NCI-H1105 (cell line): ENCODE measurements around the gene MN1.

ENCODE experiments used
- DNase-seq: peaks from one replicate; lab custom pipeline; 2025; lab: John Stamatoyannopoulos, UW

Gene MN1

DNA sequence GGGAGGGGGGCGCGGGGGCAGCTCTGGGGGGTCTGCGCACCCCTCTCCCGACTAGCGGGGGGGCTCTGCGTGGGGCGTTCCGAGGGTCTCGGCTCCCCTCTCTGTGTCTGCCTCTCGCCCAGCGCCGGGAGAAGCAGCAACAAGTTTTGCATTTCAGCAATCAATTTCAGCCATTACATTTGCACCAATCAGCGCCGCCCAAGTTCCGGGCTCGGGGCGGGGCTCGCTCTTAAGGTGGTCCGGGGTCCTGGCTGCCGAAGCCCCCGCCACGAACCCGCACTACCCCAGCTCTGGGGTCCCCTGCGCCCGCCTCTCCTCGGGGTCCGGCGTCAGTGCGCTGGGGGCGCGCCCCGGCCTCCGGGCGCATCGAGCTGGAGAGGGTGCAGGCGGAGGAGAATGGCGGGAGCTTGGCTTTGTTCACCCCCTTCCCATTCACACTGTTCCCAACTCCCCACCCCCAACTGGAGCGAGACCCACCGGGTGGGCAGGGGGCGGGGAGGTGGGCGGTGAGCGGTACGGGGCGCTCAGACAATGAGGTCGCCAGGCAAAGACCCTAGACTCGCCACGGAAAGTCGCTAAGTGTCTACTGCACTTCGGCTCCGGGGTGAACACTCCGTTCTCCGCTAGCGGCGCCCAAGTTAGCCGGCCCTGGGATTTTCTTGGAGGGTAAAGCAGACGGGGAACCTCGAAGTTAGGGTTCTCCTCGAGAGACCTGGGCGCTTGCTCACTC lies at the start of gene MN1:
MN1 (minus strand) TSS at position 141 of the 730 bp plus-strand sequence. CDS start 1,213 bp downstream, outside the sequence.
- no peak for DNase-seq

DNA sequence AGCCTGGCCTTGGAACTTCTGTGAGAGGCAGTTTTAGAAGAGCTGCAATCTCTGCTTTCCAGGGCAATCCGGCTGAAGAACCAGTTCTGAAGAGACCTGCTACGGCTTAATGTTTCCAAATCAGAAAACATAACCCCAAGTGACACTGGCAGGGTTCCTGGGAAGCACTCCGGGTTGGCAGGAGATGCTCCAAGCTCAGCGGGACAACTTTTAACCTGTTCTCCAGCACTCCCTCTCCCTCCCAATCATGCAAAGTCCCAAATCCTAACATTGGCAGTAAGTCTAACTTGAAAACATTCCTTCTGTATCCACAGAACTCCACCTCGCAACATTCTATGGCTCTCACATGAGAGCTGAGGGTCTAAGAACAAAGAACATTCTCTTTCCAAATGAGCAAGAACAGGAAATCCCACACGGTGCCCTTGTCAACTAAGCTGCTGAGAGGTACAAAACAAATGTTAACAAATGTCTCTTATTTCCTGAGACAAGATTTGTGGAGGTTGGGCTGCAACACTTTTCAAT lies 48.5 kb upstream of the MN1 start:
- DNase-seq: no peak

DNA sequence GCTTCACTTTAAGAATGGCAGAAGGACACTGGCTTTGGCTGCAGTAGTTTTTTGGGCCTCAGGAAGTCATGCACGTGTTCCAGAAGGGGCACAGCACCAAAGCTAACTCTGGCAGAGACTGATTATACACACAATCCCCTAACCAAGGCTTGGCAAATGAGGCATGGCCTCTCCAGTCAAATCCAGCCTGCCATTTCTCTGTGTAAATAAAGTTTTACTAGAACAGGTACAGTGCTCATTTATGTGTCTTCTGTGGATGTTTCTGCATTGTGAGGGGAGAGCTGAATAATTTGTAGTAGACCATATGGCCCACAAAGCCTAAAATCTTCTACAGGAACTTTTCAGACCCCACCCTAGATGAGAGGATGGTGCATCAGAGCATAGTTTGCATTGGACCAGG lies 46.4 kb upstream of the MN1 start:
- no peak for DNase-seq

DNA sequence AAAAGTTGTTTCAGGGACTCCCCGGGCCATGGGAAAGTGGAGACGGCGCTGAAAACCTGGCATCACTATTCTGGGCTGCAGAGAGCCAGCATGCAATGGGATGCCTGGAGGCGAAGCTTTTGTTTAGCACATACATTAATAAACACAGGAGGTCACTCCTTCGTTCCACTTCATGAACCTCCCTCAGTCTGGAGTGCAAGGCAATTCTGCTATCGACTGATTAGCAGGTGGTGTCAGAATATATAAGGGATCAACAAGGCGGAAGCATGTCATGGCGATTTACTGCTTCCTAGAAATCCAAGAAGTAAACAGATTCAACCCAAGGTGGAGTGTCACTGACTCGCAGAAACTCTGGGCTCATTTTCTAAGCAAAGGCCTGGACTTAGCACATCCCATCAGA lies 45.4 kb upstream of the MN1 start:
- no peak for DNase-seq

DNA sequence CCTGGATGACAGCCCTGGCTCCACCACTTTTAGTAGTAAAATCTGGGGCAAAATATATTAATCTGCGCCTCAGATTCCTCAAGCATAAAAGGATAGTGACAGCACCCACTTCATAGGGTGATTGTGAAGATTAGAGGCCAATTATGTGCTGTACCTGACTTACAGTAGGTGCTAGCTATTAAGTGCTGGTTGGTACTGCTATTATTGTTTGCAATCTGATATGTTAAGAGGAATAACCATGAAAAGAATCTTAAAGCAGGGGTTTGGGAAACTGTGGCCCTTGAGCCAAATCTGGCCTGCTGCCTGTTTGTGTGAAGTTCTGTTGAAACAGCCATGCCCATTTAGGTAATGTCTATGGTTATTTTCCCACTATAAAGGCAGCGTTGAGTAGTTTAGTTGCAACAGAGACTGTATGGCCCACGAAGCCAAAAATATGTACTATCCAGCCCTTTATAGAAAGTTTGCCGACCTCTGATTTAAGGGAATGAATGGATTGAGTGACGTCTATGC lies 44.7 kb upstream of the MN1 start:
- no peak for DNase-seq

DNA sequence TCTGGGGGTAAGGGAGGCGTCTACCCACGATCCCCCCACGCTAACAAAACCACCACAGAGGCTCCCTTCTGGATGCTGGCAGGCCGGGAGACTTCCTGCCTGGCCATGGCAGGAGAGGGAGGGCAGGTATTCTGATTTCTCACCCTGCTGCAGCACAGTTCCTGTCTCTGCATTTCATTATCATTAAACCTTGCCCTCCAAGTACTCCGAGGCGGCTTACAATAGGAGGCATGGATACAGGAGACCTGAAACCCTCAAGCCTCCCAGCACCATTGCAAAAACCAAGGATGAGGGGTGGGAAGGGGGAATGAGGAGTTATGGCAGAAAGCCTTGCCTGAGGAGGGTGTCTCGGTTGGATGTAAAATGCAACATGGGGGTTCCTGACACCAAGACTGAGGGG lies 44.1 kb upstream of the MN1 start:
- no peak for DNase-seq

DNA sequence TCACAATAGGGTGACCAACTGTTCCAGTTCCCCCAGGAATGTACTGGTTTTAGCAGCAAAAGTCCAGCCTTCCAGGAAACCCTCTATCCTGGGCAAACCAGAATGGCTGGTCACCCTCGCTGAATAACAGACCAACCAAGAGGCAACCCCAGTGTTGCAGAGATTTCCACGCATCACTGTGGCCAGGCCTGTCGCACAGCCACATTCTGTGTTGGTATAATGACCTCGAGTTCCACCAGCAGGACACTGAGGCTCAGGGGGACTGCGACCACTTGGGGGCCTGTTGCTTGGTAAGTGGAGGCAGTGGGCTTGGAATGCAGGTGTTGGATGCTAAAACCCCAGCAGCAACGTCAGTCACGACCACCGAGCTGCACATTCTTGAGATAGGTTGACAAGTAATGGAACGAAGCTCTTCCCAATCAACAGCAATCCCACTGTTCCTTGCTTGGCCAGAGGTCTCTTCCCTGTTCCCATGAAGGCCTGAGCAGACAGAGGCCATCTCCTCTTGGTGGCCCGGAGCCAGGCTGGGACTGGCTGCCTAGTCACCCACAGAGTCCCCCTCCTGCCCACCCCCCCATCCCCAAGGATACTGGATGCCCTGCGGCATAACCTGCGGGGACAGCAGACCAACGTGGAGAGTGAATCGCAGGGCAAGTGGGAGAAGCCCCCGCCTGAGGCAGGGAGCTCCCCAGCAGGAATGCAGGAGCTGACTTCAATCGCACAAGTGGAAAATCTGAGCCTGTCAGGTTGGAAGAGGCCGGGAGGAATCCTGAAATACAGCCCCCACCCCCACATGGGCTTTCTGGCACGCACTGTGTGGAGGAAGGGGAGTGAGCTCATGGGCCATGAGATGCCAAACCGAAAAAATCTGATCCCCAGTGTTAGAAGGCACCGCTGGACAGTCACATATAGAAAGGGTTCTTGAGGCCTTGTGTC lies 43.4 kb upstream of the MN1 start:
- no peak for DNase-seq

DNA sequence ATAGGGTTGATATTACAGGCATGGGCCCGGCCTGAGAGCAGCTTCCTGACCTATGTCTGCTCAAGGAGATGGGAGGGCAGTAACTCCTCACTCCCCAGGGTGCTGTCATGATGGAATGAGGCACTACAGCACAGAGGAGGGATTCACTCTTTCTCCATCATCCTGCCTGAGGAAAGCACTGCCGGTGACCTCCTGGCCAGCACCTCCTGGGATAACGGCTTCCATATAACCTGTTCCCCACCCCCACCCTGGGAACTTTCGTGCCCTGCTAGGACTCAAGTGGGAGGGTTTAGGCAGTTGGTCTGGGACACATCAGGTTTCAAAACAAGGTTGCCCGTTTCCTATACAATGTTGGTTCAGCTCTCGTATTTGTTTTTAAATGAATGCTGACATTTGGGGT lies 42.7 kb upstream of the MN1 start:
- no peak for DNase-seq

DNA sequence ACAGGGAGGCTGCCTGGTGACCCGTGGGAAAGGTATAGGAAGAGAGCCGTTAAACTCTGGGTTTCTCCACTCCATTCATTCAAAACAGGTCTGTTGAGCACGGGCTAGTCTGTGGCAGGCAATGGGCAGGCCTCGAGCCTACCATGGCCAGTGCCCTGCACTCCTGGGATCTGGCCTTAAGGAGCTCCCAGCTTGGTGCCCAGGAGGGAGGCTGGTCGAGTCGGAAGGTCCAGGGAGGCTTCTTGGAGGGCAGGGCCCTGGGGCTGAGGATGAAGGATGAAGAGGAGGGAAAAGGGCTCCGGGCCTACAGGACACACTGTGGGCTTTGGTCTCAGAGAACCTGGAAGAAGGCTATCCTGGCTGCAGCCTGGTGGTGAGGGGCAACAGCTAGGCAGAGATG lies 41.9 kb upstream of the MN1 start:
- no peak for DNase-seq

DNA sequence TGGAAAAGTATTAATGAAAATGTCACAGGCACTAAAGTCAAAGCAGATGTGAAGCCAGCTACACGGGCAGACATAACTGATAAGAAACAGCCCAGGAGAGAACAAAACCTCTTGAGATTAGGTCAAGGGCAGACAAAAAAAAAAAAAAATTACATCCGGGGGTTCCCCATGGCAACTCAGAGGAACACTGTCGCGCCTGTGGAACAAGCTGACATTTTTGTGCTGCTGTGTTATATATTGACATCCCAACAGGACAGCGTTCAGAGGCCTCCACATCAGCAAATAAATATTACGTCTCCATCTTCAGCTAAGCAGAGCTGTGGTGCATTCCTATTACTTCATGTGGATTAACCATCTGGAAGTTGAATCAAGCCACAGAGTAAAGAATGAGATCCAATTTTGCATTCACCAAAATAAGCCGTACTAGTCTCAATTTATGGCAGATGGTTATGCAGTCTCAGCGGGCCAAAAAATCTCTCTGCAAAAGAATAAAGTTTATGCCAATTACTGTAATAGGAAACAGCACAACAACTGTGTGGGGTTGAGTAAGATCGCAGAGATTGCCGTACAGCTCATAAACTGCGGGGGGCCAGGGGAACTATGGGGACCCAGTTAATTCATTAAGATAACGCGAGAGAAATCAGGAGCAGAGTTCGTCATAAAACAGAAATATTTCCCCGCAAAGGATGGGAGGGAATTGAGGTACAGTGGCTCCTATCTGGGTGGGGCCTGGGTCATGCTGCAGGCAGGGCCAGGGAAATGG lies 41.3 kb upstream of the MN1 start:
- DNase-seq: no peak

DNA sequence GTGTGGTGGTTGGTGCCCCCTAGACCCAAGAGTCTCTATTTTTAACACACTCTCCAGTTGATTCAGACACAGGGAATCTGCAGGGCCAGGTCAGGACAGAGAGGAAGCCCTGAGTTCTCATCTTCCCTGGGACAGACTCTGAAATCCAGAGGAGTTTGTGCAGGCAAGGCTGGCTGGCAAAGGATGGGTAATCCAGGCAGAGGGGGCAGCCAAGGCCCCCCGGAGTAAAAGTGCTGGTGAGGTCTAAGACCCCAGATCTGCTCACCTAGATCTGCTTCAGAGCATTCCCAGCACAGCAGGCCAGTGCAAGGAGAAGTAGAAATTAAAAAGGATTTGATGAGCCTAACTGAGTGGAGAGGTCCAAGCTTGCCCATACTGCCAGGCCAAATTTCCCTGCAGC lies 40.6 kb upstream of the MN1 start:
- DNase-seq: no peak

DNA sequence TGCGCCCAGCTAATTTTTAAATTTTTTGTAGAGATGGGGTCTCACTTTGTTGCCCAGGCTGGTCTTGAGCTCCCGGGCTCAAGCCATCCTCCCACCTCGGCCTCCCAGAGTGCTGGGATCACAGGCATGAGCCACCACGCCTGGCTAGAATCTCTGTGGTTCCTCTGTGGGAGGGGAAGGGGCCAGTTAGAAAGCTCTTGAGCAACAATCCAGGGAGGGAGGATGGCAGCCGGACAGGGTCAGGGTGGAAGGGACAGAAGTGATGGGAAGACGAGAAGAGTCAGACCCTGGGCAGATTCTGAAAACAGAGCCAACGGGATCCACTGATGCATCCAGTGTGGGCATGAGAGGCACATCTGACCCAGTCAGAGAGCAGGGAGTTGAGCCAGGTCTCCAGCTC lies 38.9 kb upstream of the MN1 start:
- no peak for DNase-seq

DNA sequence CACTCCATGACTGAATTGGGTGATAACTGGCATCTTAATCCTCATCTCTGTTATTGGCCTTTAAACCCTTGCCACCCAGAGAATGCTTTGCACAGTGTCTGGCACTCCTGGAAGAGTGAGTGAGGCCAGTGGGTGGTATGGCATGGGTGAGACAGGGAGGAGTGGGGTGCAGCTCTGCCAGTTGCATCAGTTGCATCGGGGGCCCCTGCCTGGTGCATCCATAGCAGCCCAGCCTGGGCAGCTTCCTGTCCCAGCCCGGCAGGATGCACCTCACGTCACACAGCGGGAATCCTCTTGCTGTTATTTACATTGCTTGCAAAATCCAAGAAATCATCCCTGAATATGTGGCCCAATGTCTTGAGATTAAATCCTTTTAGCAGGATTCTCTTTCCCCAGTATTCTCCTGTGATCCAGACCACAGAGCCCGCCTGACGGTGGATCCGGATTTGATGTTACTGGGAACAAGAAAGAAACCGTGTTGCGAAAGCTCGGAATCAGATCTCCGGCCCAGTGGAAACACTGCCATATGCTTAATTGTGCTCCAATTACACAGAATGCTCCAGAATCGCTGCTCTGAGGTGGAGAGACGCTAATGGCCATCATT lies 37.6 kb upstream of the MN1 start:
- no peak for DNase-seq

DNA sequence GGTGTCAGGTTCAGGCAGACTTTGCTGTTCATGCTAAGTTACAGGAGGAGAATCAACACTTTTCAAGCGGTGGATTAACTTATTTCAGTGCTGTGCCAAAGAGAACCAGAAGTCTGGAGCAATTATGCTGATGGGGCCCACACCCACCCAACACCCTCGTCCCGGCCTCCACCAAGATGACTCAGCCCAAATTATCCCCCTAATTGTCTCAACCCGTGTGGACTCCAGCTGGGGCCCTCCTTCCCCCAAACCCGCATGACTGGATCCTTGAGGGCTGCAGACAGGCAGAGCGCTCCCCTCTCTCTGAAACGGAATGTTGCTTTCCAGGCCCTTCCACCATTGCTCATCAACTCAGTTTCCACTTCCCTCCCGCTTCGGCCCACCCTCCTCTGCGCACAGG lies 34.6 kb upstream of the MN1 start:
- DNase-seq: no peak

DNA sequence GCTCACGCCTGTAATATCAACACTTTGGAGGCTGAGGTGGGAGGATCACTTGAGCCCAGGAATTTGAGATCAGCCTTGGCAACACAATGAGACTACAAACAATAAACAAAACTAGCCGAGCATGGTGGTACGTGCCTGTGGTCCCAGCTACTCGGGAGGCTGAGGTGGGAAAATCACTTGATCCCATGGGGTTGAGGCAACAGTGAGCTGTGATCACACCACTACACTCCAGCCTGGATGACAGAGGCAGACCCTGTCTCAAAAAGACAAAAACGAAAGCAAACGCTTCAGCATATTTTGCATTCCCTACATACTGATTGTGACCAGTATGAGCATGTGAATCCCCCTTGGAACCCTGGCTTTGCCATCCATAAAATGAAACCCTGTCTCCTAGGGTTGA lies 33.9 kb upstream of the MN1 start:
- no peak for DNase-seq

DNA sequence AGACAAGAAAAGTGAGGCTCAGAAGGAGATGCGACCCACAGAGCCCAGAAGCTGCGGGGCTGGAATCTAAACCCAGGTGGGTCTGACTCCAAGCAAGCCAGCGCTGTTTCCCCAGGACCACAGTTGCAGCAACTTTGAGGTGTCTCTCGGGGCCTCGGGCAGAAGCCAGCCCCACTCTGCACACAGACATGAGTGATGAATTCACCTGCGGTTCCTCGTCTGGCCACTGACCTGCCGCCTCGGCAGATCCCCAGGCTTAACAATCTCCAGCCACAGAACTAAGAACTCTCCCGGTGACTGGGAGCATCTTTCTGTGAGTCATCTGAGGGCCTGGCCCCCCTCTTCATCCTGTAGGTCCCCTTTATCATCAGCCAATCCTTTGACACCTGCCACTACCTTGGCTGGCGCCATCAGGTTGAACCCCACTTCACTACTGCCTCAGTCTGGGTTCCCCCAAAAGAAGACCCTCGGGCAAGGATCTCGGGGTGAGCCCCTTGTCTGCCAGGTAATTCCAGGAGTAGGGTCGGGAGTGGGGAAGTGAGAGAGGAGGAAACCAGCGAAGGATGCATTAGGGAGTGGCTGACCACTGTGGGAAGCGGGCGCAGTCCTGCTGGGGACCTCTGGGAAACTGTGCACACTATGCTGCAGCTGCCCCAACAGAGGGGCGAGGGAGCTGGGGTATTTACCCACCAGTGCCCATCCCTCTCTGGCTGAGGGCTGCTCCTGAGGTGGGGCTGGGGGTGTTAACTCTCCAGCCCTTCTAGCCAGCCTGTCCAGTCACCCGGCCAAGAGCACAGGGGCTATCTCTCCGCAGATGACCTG lies 33.0 kb upstream of the MN1 start:
- DNase-seq: no peak

DNA sequence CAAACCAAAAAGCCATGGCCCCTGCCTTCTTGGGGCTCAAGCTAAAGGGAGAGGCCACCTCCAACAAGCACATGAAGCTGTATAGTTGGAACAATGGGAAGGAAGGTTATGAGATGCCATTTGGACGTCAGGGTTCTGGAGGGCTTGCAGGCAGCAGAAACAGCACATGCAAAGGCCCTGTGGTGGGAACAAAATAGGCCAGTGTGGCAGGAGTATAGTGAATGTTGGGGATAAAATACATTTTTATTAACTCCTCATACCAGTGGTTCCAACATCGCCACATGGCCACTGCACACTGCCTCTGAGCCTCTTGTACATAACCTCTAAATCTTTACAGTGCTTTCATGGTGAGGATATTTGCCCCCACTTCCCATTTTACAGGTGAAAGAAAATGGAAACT lies 32.2 kb upstream of the MN1 start:
- no peak for DNase-seq

DNA sequence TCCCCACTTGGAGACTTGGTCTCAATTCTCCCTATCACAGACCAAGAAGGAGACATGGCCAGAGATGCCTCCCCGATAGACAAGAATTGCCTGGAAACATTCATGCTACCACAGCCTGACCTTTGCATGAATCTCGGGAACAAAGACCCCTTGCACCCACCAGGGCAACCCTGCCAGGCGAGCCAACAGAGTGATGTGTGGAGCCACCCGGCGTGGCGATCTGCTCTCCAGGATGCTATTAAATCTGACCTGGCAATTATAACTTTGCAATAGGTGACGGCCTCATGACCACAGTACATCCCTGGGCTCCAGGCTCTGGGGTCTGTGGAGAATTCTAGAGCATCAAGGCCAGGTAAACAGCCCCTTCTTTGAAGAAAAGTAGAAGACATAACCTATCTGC lies 31.1 kb upstream of the MN1 start:
- no peak for DNase-seq

DNA sequence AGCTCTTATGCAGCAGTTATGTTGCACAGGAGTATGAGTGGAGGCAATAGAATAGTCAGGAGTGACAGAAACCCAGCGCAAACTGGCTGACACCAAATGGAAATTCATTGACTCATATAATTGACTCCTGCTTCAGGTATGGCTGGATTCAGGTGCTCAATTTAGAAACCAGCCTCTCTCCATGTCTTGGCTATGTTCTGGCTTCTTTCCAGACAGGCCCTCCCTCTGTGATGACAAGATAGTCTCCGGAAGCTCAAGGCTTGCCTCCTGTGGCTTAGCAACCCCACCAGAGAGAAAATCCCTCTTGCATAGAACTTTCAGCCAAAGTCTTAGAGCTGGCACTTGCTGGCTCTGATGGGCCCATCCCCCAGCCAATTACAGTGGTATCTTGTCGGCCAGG lies 28.1 kb upstream of the MN1 start:
- DNase-seq: no peak

DNA sequence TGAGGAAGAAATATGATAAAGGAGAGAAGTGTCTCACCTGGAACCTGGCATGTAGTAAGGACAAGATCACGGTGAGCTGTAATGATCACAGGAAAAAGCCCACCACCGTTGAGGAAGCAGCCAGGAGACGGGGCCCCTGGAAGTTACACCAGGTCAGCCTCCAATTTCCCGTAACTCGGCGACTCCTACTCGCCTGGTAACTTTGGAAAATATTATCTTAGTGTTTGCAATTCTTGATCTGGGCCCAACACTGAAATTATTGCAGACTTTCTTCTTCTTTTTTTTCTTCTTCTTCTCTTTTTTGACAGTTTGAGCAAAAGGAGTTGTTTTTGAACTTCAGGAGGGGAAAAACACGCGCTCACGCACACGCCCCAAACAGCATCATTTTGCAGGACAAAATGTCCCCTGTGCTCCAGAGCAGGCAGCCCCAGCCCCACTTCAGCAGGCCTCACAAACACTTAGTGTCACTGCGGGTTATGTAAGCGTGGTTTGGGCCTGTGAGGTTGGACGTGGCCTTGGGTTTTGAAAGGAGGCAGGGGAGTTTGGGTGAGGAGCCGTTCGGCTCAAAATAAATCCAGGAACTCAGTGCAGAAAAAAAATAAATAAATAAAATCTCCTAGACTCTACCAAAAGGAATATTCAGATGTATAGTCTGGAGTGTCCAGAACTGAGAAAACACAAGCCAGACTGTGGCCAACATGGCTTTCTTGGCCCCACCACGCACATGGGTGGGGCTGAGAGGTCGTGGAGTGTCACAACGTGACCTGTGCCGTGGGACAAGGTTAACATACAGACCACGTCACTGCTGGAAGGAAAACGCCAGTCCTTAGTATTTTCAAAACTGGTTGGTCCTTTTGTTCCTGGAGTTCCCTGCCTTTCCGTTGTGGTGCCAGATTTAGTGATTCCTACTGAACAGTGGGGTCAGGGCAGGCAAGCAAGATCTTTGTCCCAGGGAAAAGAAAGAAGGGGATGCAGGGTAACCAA lies 26.3 kb upstream of the MN1 start:
- no peak for DNase-seq
